RWPE2 (cell line): ENCODE measurements around the gene STK35.

Source experiments
- ATAC-seq: fragments of 200-7000 bp; cut with Tn5 transposase; 3 replicates; pipeline ENCODE4 v1.9.1; 2021; ENCODE audit warnings: low read depth
- DNase-seq: peaks from one replicate; pipeline ENCODE4 v3.0.0-alpha.2; 2020; ENCODE audit warnings: low spot score
- H3K27ac ChIP-seq: fragments of 450-650 bp; 2 replicates; pipeline ENCODE4 v1.5.1; 2017; ENCODE audit warnings: mild to moderate bottlenecking; ENCODE audit not compliant: poor library complexity, severe bottlenecking
- H3K27me3 ChIP-seq: fragments of 250-450 bp; sonication (Bioruptor Pico); 2 replicates; pipeline ENCODE4 v1.5.1; 2021; ENCODE audit warnings: mild to moderate bottlenecking, moderate library complexity; ENCODE audit not compliant: insufficient read depth, poor library complexity, severe bottlenecking
- H3K36me3 ChIP-seq: fragments of 250-450 bp; sonication (Bioruptor Pico); 2 replicates; pipeline ENCODE4 v1.5.1; 2020; ENCODE audit warnings: low read depth, mild to moderate bottlenecking, moderate library complexity
- H3K4me1 ChIP-seq: fragments of 250-450 bp; sonication (Bioruptor Pico); 2 replicates; pipeline ENCODE4 v1.5.1; 2021; ENCODE audit warnings: mild to moderate bottlenecking, moderate library complexity; ENCODE audit not compliant: insufficient read depth, poor library complexity, severe bottlenecking
- H3K4me3 ChIP-seq: fragments of 250-450 bp; sonication (Bioruptor Pico); 2 replicates; pipeline ENCODE4 v1.5.1; 2021; ENCODE audit warnings: mild to moderate bottlenecking, moderate library complexity; ENCODE audit not compliant: severe bottlenecking
- H3K9me3 ChIP-seq: fragments of 250-450 bp; sonication (Bioruptor Pico); 2 replicates; pipeline ENCODE4 v1.5.1; 2021; ENCODE audit warnings: mild to moderate bottlenecking, moderate library complexity; ENCODE audit not compliant: severe bottlenecking
- CTCF ChIP-seq: fragments of 450-650 bp; IDR thresholded peaks from one replicate; pipeline ENCODE4 v1.5.1; 2017; ENCODE audit warnings: mild to moderate bottlenecking, moderate library complexity; ENCODE audit not compliant: poor library complexity, severe bottlenecking

Gene STK35

GRCh38 chr20:2153326-2153725 lies 51.7 kb downstream of the STK35 start:
- Histone ChIP-seq H3K9me3 (no peaks in the 10 kb centered on the region), H3K4me1 (peaks cover 16% of the 10 kb centered on the region), H3K27ac (no peak overlapping the region), H3K36me3 (no peaks in the 10 kb centered on the region), H3K27me3 (no peaks in the 10 kb centered on the region), H3K4me3 (no peak overlapping the region)
- no peak for DNase-seq
- TF ChIP-seq CTCF = no peak
- no peak for ATAC-seq

DNA sequence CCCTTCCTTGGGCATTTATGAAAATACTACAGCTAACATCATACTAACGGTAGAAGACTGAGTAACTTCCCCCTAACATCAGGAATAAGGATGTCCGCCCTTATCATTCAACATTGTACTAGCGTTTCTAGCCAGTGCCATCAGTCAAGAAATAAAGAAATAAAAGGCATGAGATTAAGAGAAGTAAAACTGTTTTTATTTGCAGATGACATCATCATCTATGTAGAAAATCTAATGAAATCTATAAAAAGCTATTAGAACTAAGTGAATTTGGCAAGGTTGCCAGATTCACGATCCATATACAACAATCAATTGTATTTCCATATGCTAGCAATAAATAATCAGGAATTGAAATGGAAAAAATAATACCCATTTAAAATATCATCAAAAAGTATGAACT lies 54.6 kb downstream of the STK35 start:
- Histone ChIP-seq H3K36me3 (no peaks in the 10 kb centered on the region), H3K27me3 (no peaks in the 10 kb centered on the region), H3K4me3 (no peak overlapping the region), H3K27ac (no peak overlapping the region), H3K9me3 (no peaks in the 10 kb centered on the region), H3K4me1 (peaks cover 12% of the 10 kb centered on the region)
- no peak for DNase-seq
- TF ChIP-seq CTCF = no peak
- ATAC-seq = no peak

GRCh38 chr20:2156666-2157624 lies 55.3 kb downstream of the STK35 start:
- H3K27ac ChIP-seq = no peak overlapping the region
- peaks cover 5% of the 10 kb centered on the region for H3K4me1 ChIP-seq
- no peak overlapping the region for H3K4me3 ChIP-seq
- H3K27me3 ChIP-seq = no peaks in the 10 kb centered on the region
- ATAC-seq = peak; percentile 64; the same call in 2 of the 3 replicates
- no peaks in the 10 kb centered on the region for H3K36me3 ChIP-seq
- no peaks in the 10 kb centered on the region for H3K9me3 ChIP-seq
- no peak for DNase-seq
- no peak for TF ChIP-seq CTCF

GRCh38 chr20:2162125-2162822 lies 60.6 kb downstream of the STK35 start:
- ATAC-seq (no peak), DNase-seq (no peak)
- H3K36me3 ChIP-seq = no peaks in the 10 kb centered on the region
- H3K27me3 ChIP-seq = no peaks in the 10 kb centered on the region
- no peaks in the 10 kb centered on the region for H3K4me1 ChIP-seq
- H3K27ac ChIP-seq = no peak overlapping the region
- no peak for TF ChIP-seq CTCF
- H3K9me3 ChIP-seq = no peaks in the 10 kb centered on the region
- H3K4me3 ChIP-seq = no peak overlapping the region

DNA sequence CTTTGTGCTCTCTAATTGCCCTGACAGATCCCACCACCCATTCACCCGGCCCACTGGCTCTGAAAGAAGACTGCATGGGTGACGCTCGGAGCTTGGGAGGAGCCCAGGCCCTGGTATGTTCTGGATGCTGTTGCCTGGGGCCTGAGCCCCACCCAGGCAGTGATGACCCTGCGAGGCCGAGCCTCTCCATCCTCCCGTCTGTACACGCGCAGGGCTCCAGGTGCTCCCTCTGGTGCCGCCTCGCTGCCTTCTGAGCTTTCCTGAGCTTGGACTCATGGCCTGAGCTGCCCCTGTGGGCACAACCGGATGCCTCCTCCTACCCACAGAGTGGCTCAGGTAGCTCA lies 61.2 kb downstream of the STK35 start:
- Histone ChIP-seq H3K9me3 (no peaks in the 10 kb centered on the region), H3K27me3 (no peaks in the 10 kb centered on the region), H3K27ac (no peak overlapping the region), H3K4me3 (no peak overlapping the region), H3K36me3 (no peaks in the 10 kb centered on the region), H3K4me1 (no peaks in the 10 kb centered on the region)
- DNase-seq = no peak
- no peak for ATAC-seq
- no peak for TF ChIP-seq CTCF
